SJCRH30 (cell line): ENCODE measurements around the gene IARS1. TPM values are rescaled to one million over a fixed set of nuclear protein-coding genes. Genes with fewer than 3 reads are reported as not detected.

Source experiments
- DNase-seq, 2 experiments: peaks; one replicate each; pipeline ENCODE4 v3.0.0-alpha.2; 2015 to 2020
- H3K27ac ChIP-seq: fragments of 250-450 bp; sonication (Bioruptor Pico); 2 replicates; pipeline ENCODE4 v1.5.1; 2020; ENCODE audit warnings: mild to moderate bottlenecking, moderate library complexity
- H3K27me3 ChIP-seq: fragments of 250-450 bp; sonication (Bioruptor Pico); 2 replicates; pipeline ENCODE4 v1.5.1; 2020; ENCODE audit warnings: mild to moderate bottlenecking, moderate library complexity
- H3K36me3 ChIP-seq: fragments of 250-450 bp; sonication (Bioruptor Pico); 2 replicates; pipeline ENCODE4 v1.5.1; 2020; ENCODE audit warnings: mild to moderate bottlenecking, moderate library complexity
- H3K4me1 ChIP-seq: fragments of 250-450 bp; sonication (Bioruptor Pico); 2 replicates; pipeline ENCODE4 v1.5.1; 2020; ENCODE audit warnings: mild to moderate bottlenecking, moderate library complexity
- H3K4me3 ChIP-seq: fragments of 250-450 bp; sonication (Bioruptor Pico); 2 replicates; pipeline ENCODE4 v1.5.1; 2020; ENCODE audit warnings: mild to moderate bottlenecking, moderate library complexity
- H3K9me3 ChIP-seq: fragments of 250-450 bp; sonication (Bioruptor Pico); replicated peaks from 2 replicates; pipeline ENCODE4 v1.5.1; 2020; ENCODE audit warnings: mild to moderate bottlenecking, moderate library complexity
- total RNA-seq: library from RNA; depleted of rRNA; stranded (reverse); fragments of >200 nt; shearing (Covaris generic); gene quantifications from 2 replicates; pipeline ENCODE4 v1.2.3, GENCODE V29; 2014; rRNA removed

Gene IARS1
- total RNA-seq: 248 and 274 TPM in 2 replicates

GRCh38 chr9:92293452-92294296 lies at the start of gene IARS1:
TSS of gene IARS1 (minus strand) at chr9:92293697. CDS start at chr9:92289419, 4,278 bp downstream.
- H3K27me3 ChIP-seq: no peaks in the 10 kb centered on the region
- H3K36me3 ChIP-seq: peaks cover 47% of the 10 kb centered on the region
- no peaks in the 10 kb centered on the region for H3K9me3 ChIP-seq
- peak; percentile 99 for DNase-seq
- H3K4me1 ChIP-seq: no peaks in the 10 kb centered on the region
- H3K27ac ChIP-seq: peak within 1 kb of the TSS; percentile 76
- peak within 1 kb of the TSS; percentile 78 for H3K4me3 ChIP-seq

DNA sequence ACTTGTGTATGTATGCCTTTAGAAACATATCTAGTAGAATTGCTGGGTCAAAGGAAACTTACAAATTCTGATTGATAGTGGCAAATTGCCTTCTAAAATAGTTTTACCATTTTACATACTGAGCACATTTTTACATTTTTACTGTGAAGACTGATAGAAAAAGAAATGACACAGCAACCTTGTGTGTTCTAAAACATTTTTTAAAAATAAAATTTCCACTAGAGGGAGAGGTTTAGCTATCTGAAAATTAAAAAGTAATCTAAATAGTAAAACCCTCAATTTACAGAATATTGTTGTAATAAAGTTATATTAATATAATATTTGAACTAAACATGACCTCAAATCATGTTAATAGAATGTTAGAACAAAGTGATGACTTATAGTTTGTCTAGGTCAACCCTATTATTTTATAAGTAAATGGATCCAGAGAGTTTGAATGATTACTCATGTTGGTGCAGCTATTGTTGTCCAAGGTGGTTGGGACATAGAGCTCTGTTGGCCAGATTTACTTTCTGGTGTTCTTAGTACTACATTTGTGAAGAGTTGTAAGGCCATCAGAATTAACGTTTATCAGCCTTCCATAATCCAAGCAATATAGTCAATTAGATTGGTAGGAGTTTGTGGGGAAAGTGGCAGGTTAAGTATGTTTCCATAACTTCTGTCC lies 49.5 kb upstream of the IARS1 start:
- Histone ChIP-seq H3K36me3 (peaks cover 35% of the 10 kb centered on the region), H3K27ac (no peak overlapping the region), H3K4me1 (no peaks in the 10 kb centered on the region), H3K27me3 (no peaks in the 10 kb centered on the region), H3K4me3 (no peak overlapping the region), H3K9me3 (0 out of 2 replicates have a peak, but pooled peaks cover 4% of the 10 kb centered on the region)
- DNase-seq: no peak

- Histone ChIP-seq H3K4me1 (no peaks in the 10 kb centered on the region), H3K27ac (no peak overlapping the region), H3K27me3 (no peaks in the 10 kb centered on the region), H3K9me3 (0 out of 2 replicates have a peak, but pooled peaks cover 4% of the 10 kb centered on the region), H3K36me3 (peaks cover 46% of the 10 kb centered on the region), H3K4me3 (no peak overlapping the region)
- no peak for DNase-seq
Observed at GRCh38 chr9:92341578-92341977, 48.1 kb upstream of the IARS1 start.

DNA sequence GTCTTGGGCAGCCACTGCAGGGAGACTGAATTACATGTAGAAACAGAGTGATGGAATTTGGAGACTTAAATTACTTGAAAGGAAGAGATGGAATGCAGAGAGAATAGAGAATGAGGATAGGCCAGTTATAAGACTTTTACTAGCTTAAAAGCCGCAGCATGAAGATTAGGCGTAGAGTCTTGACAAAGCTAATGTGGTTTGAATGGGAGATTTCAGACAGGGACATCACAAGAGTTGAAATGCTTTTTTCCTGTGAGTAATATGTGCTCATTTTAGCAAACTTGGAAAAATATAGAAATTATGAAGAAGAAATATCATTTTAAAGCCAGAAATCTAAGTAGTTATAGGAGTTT lies 39.8 kb upstream of the IARS1 start:
- Histone ChIP-seq H3K4me3 (no peak overlapping the region), H3K9me3 (no peaks in the 10 kb centered on the region), H3K27me3 (no peaks in the 10 kb centered on the region), H3K27ac (no peak overlapping the region), H3K36me3 (peaks cover 37% of the 10 kb centered on the region), H3K4me1 (peaks cover 7% of the 10 kb centered on the region; the same call in 1 of the 2 replicates)
- no peak for DNase-seq

- Histone ChIP-seq H3K27me3 (no peaks in the 10 kb centered on the region), H3K4me3 (no peak overlapping the region), H3K4me1 (peaks cover 7% of the 10 kb centered on the region; the same call in 1 of the 2 replicates), H3K36me3 (peaks cover 34% of the 10 kb centered on the region), H3K27ac (no peak overlapping the region), H3K9me3 (no peaks in the 10 kb centered on the region)
- peak in 1 of 2 experiments; percentile 23 for DNase-seq
Observed at GRCh38 chr9:92332577-92333281, 39.2 kb upstream of the IARS1 start.

GRCh38 chr9:92328225-92328624 lies 34.7 kb upstream of the IARS1 start:
- Histone ChIP-seq H3K27me3 (no peaks in the 10 kb centered on the region), H3K27ac (no peak overlapping the region), H3K4me1 (peaks cover 8% of the 10 kb centered on the region; the same call in 1 of the 2 replicates), H3K36me3 (peaks cover 8% of the 10 kb centered on the region), H3K4me3 (no peak overlapping the region), H3K9me3 (no peaks in the 10 kb centered on the region)
- peak; percentile 27 to 55 for DNase-seq

GRCh38 chr9:92327283-92327850 lies 33.9 kb upstream of the IARS1 start:
- Histone ChIP-seq H3K4me1 (peaks cover 3% of the 10 kb centered on the region; the same call in 1 of the 2 replicates), H3K36me3 (peaks cover 14% of the 10 kb centered on the region), H3K27ac (no peak overlapping the region), H3K9me3 (no peaks in the 10 kb centered on the region), H3K4me3 (no peak overlapping the region), H3K27me3 (no peaks in the 10 kb centered on the region)
- no peak for DNase-seq

GRCh38 chr9:92325991-92326500 lies 32.5 kb upstream of the IARS1 start:
- no peaks in the 10 kb centered on the region for H3K27me3 ChIP-seq
- DNase-seq: no peak
- peaks cover 3% of the 10 kb centered on the region; the same call in 1 of the 2 replicates for H3K4me1 ChIP-seq
- H3K4me3 ChIP-seq: peak overlapping the region; percentile 86
- no peaks in the 10 kb centered on the region for H3K9me3 ChIP-seq
- peaks cover 23% of the 10 kb centered on the region for H3K36me3 ChIP-seq
- H3K27ac ChIP-seq: peak overlapping the region; percentile 99

GRCh38 chr9:92325269-92325990 lies 31.9 kb upstream of the IARS1 start, which contains the start of the genes CENPP and NOL8:
TSS of gene CENPP (plus strand) at chr9:92325953.
TSS of gene NOL8 (minus strand) at chr9:92325350. CDS start at chr9:92324161, 1,189 bp downstream.
- Histone ChIP-seq H3K27ac (peak within 1 kb of the TSS; percentile 99), H3K27me3 (no peaks in the 10 kb centered on the region), H3K36me3 (peaks cover 28% of the 10 kb centered on the region), H3K4me1 (peaks cover 3% of the 10 kb centered on the region; the same call in 1 of the 2 replicates), H3K4me3 (peak within 1 kb of the TSS; percentile 86), H3K9me3 (no peaks in the 10 kb centered on the region)
- DNase-seq: peak; percentile 89 to 95

DNA sequence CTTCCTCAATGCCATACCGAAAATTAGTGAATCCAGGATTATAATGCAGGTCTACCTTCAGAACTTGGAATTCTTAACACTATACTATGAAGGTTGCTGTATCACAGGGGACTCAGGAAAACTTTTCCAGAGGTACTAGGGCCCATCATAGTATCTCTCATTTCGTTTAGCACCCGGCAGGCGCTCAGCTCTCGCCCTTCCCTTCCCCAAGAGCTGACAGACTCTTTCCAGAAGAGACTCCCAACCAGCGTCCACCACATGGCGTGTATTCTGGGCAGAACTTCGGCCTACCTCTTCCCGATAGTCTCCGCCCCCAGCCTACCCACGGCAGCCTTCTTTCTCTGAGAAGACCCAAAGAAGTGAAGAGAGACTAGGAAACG lies 31.4 kb upstream of the IARS1 start:
- H3K4me1 ChIP-seq: peaks cover 3% of the 10 kb centered on the region; the same call in 1 of the 2 replicates
- H3K27me3 ChIP-seq: no peaks in the 10 kb centered on the region
- no peak for DNase-seq
- peak overlapping the region; percentile 99 for H3K27ac ChIP-seq
- peak overlapping the region; percentile 86 for H3K4me3 ChIP-seq
- peaks cover 29% of the 10 kb centered on the region for H3K36me3 ChIP-seq
- no peaks in the 10 kb centered on the region for H3K9me3 ChIP-seq

GRCh38 chr9:92324431-92324830 lies 30.9 kb upstream of the IARS1 start:
- H3K4me1 ChIP-seq: peaks cover 3% of the 10 kb centered on the region; the same call in 1 of the 2 replicates
- no peaks in the 10 kb centered on the region for H3K27me3 ChIP-seq
- peaks cover 33% of the 10 kb centered on the region for H3K36me3 ChIP-seq
- no peak for DNase-seq
- H3K27ac ChIP-seq: peak overlapping the region; percentile 99; the same call in 1 of the 2 replicates
- peak overlapping the region; percentile 86 for H3K4me3 ChIP-seq
- H3K9me3 ChIP-seq: no peaks in the 10 kb centered on the region

- Histone ChIP-seq H3K9me3 (no peaks in the 10 kb centered on the region), H3K4me3 (no peak overlapping the region), H3K27ac (no peak overlapping the region), H3K36me3 (peaks cover 81% of the 10 kb centered on the region), H3K4me1 (no peaks in the 10 kb centered on the region), H3K27me3 (no peaks in the 10 kb centered on the region)
- no peak for DNase-seq
Observed at GRCh38 chr9:92315456-92315855, 22.0 kb upstream of the IARS1 start.

DNA sequence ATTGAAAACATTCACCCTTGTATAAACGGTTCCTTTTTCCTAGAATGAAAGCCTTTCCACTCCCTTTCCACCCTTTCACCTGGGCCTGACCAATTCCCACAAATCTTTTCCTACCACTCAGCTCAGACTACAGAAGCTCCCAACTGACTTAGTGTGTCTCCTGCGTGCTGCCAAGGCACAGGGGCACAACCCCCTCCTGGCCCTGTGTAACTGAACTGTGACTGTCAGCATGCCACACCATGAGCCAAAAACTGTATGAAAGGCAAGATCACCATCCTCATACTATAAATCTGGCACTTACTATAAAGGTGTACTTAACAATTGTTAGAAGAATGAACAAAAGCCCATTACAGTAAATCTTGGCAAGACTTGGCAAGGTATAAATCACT lies 20.1 kb upstream of the IARS1 start:
- Histone ChIP-seq H3K27ac (no peak overlapping the region), H3K9me3 (no peaks in the 10 kb centered on the region), H3K4me1 (no peaks in the 10 kb centered on the region), H3K4me3 (no peak overlapping the region), H3K36me3 (peaks cover 87% of the 10 kb centered on the region), H3K27me3 (no peaks in the 10 kb centered on the region)
- no peak for DNase-seq
